AG04450 (cell line): Measurements from ENCODE around the gene ZFP36. TPM values are rescaled to one million over a fixed set of nuclear protein-coding genes. Genes with fewer than 3 reads are reported as not detected.
A peak's percentile ranks its signal among the peaks of the same experiment; 100 is the strongest.

Source experiments
- CTCF ChIA-PET: fragments of 300-600, 350-600 bp; formaldehyde crosslinking; extraction: SDS; loops from one replicate; lab custom pipeline; 2022; ENCODE audit warnings: antibody characterized with exemption, inconsistent platforms; lab: Charles Lee
- POLR2A ChIA-PET: fragments of 350-600 bp; formaldehyde crosslinking; extraction: SDS; loops from one replicate; lab custom pipeline; 2021; ENCODE audit warnings: antibody characterized with exemption, inconsistent platforms; lab: Yijun Ruan, JAX
- DNase-seq: peaks from one replicate; pipeline ENCODE4 v3.0.0-alpha.2; 2011; ENCODE audit warnings: low read depth, low spot score
- H3K27ac ChIP-seq: one replicate; pipeline ENCODE4 v1.5.1; 2012; ENCODE audit warnings: low read depth, low read length, control low read depth
- H3K27me3 ChIP-seq: one replicate; pipeline ENCODE4 v1.6.0; 2012; ENCODE audit warnings: low read length; ENCODE audit not compliant: control insufficient read depth, insufficient read depth
- H3K4me3 ChIP-seq: 2 replicates; pipeline ENCODE4 v1.5.1; 2011; ENCODE audit warnings: mild to moderate bottlenecking, low read depth, low read length, control low read depth
- H3K9me3 ChIP-seq: 2 replicates; pipeline ENCODE4 v1.5.1; 2012; ENCODE audit warnings: low read length; ENCODE audit not compliant: control insufficient read depth, insufficient read depth
- polyA plus RNA-seq: library from polyadenylated mRNA; depleted of rRNA; stranded (reverse); fragments of >200 nt; gene quantifications from 2 replicates; pipeline ENCODE4 v1.2.3, GENCODE V29; 2011
- TF ChIP-seq, protein P1 (sequence below): IDR thresholded peaks from 2 replicates; pipeline ENCODE4 v1.5.1; 2011; ENCODE audit warnings: low read depth, low read length, control low read depth, inconsistent platforms

The ZFP36 gene
- polyA plus RNA-seq, 1 experiment, result 4.1 TPM

- peak overlapping the region; percentile 93 for H3K4me3 ChIP-seq
- H3K27ac ChIP-seq, result peak overlapping the region; percentile 96
- POLR2A ChIA-PET, result interaction anchor here (3.8 kb wide), 2 partner anchors 11 to 18 kb away, joined by 22 to 27 read pairs; partner anchors contain the start of genes MED29 and PAF1
- peaks cover 8% of the 10 kb centered on the region; the same call in 1 of the 2 replicates for H3K9me3 ChIP-seq
- DNase-seq, result no peak
- TF ChIP-seq, protein P1, sequence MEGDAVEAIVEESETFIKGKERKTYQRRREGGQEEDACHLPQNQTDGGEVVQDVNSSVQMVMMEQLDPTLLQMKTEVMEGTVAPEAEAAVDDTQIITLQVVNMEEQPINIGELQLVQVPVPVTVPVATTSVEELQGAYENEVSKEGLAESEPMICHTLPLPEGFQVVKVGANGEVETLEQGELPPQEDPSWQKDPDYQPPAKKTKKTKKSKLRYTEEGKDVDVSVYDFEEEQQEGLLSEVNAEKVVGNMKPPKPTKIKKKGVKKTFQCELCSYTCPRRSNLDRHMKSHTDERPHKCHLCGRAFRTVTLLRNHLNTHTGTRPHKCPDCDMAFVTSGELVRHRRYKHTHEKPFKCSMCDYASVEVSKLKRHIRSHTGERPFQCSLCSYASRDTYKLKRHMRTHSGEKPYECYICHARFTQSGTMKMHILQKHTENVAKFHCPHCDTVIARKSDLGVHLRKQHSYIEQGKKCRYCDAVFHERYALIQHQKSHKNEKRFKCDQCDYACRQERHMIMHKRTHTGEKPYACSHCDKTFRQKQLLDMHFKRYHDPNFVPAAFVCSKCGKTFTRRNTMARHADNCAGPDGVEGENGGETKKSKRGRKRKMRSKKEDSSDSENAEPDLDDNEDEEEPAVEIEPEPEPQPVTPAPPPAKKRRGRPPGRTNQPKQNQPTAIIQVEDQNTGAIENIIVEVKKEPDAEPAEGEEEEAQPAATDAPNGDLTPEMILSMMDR, result 0 out of 2 replicates have a peak, but pooled peaks have one; percentile 7
- H3K27me3 ChIP-seq, result no peaks in the 10 kb centered on the region
- CTCF ChIA-PET, result interaction anchor here (0.6 to 2.7 kb wide), 2 partner anchors 11 to 35 kb away, joined by 7 to 12 read pairs; no protein-coding TSS in a partner anchor
These were observed 2.8 kb downstream of the ZFP36 start for GRCh38 chr19:39409208-39410016.

DNA sequence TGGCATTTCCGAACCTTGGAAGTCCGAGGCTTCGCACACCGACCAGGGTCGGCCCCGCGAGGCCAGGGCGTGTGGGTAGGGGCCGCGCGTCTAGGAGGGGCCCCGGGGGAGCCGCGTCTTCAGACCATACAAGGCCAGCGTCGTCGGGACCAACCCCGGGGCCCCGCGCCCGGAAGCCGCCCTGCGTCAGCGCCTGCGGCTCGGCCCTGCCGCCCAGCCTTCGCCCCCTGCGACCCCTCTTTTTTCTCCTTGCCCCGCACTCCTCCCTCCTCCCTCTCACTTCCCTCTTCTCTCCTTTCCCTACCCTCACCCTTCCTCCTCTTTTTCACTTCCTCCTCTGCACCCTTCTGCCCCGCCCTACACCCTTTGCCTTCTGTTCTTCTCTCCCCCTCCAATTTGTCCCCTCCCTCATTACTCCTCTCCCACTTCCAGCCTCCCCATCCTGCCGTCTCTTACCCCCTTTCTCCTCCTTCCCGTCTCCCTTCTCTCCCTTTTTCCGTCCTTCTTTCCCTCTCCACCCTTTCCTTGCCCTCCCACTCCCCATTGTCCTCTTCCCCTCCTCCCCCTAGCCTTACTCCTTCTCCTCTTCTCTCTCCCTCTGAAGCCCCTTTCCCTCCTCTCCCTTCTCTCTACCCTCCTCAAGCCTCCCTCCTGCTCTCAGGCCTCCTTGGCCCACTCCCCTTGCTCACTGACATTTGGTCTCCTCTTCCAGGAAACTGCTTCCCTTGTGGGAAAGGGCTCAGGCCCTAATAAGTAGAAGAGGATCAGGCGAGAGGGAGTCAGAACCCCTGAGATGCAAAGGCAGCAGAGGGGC is 3.6 kb downstream of the ZFP36 start:
- ChIA-PET CTCF (no interaction called here), POLR2A (no interaction called here)
- Histone ChIP-seq H3K27ac (peak overlapping the region; percentile 96), H3K27me3 (no peaks in the 10 kb centered on the region), H3K9me3 (peaks cover 8% of the 10 kb centered on the region; the same call in 1 of the 2 replicates), H3K4me3 (peak overlapping the region; percentile 93)
- TF ChIP-seq, protein P1, result no peak
- no peak for DNase-seq

DNA sequence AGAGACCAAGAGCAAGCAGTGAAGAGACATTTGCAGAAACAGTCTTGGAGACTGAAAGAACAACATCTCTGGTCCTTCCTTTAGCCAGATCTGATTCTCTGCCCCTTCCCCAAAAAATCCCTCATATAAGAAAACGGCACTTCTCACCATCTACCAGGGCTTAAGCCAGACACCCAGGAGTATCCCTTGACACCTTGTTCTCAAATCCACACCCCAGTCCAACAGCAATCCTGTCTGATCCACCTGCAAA is 4.1 kb downstream of the ZFP36 start:
- H3K9me3 ChIP-seq, result peaks cover 8% of the 10 kb centered on the region; the same call in 1 of the 2 replicates
- H3K27me3 ChIP-seq, result no peaks in the 10 kb centered on the region
- ChIA-PET CTCF (interaction anchor here (1.5 to 2.2 kb wide), 2 partner anchors 9 to 13 kb away, joined by 14 to 67 read pairs; no protein-coding TSS in a partner anchor), POLR2A (interaction anchor here (2.1 to 2.3 kb wide), 3 partner anchors 18 to 25 kb away, joined by 10 to 27 read pairs (median 11); partner anchors contain the start of genes MED29, PAF1 and RPS16)
- peak overlapping the region; percentile 93; the same call in 1 of the 2 replicates for H3K4me3 ChIP-seq
- TF ChIP-seq, protein P1, result no peak
- DNase-seq, result no peak
- peak overlapping the region; percentile 96 for H3K27ac ChIP-seq

GRCh38 chr19:39411081-39411831 is 4.6 kb downstream of the ZFP36 start:
- Histone ChIP-seq H3K9me3 (peaks cover 8% of the 10 kb centered on the region; the same call in 1 of the 2 replicates), H3K27ac (peak overlapping the region; percentile 96), H3K27me3 (no peaks in the 10 kb centered on the region), H3K4me3 (peak overlapping the region; percentile 14)
- DNase-seq, result no peak
- TF ChIP-seq, protein P1, result no peak
- ChIA-PET CTCF (interaction anchor here (0.6 to 2.2 kb wide), 14 partner anchors 8 to 125 kb away, joined by 3 to 67 read pairs (median 3); partner anchors contain the start of genes MED29, PAF1 and RPS16), POLR2A (interaction anchor here (1.0 to 2.3 kb wide), 8 partner anchors 8 to 69 kb away, joined by 3 to 27 read pairs (median 7); partner anchors contain the start of genes MED29, PAF1, RPS16 and SAMD4B)
